Measurements from ENCODE around the gene NAT10.

NAT10 gene

GRCh38 chr11:34150494-34151151 is 45.2 kb downstream of the NAT10 start:
- no peak for DNase-seq

- no peak for DNase-seq
Measured at GRCh38 chr11:34151166-34151565, 45.7 kb downstream of the NAT10 start.

GRCh38 chr11:34151916-34152845 is 46.8 kb downstream of the NAT10 start:
- no peak for DNase-seq

- DNase-seq = no peak
Measured at GRCh38 chr11:34154059-34154875, 48.8 kb downstream of the NAT10 start.

- DNase-seq = no peak
Measured at GRCh38 chr11:34155057-34155756, 49.8 kb downstream of the NAT10 start.

GRCh38 chr11:34155757-34156062 is 50.3 kb downstream of the NAT10 start:
- no peak for DNase-seq

- no peak for DNase-seq
Measured at GRCh38 chr11:34157163-34157562, 51.7 kb downstream of the NAT10 start.

GRCh38 chr11:34158661-34159060 is 53.2 kb downstream of the NAT10 start:
- DNase-seq = no peak

- no peak for DNase-seq
Measured at GRCh38 chr11:34160049-34160721, 54.8 kb downstream of the NAT10 start.

- no peak for DNase-seq
Measured at GRCh38 chr11:34160791-34161190, 55.4 kb downstream of the NAT10 start.

GRCh38 chr11:34161361-34161760 is 55.9 kb downstream of the NAT10 start:
- DNase-seq = no peak

- DNase-seq = no peak
Measured at GRCh38 chr11:34161812-34162492, 56.5 kb downstream of the NAT10 start.

GRCh38 chr11:34162493-34162820 is 57.0 kb downstream of the NAT10 start:
- no peak for DNase-seq

- no peak for DNase-seq
Measured at GRCh38 chr11:34162856-34163255, 57.4 kb downstream of the NAT10 start.

GRCh38 chr11:34165121-34165520 is 59.7 kb downstream of the NAT10 start:
- DNase-seq = no peak

GRCh38 chr11:34165786-34166555 is 60.5 kb downstream of the NAT10 start:
- no peak for DNase-seq

GRCh38 chr11:34166806-34167740 is 61.6 kb downstream of the NAT10 start:
- no peak for DNase-seq

- no peak for DNase-seq
Measured at GRCh38 chr11:34167961-34168360, 62.5 kb downstream of the NAT10 start.

GRCh38 chr11:34168642-34169420 is 63.4 kb downstream of the NAT10 start:
- DNase-seq = no peak

Measured in DMS 273 treated with DMSO at 0.1 percent for 48 hours (cell line).